AG04450 (cell line): ENCODE measurements around the gene C1QTNF6. TPM values are rescaled to one million over a fixed set of nuclear protein-coding genes. Genes with fewer than 3 reads are reported as not detected.

Source experiments
- CTCF ChIA-PET: fragments of 300-600, 350-600 bp; formaldehyde crosslinking; extraction: SDS; loops from one replicate; lab custom pipeline; 2022; ENCODE audit warnings: antibody characterized with exemption, inconsistent platforms; lab: Charles Lee
- POLR2A ChIA-PET: fragments of 350-600 bp; formaldehyde crosslinking; extraction: SDS; loops from one replicate; lab custom pipeline; 2021; ENCODE audit warnings: antibody characterized with exemption, inconsistent platforms; lab: Yijun Ruan, JAX
- DNase-seq: peaks from one replicate; pipeline ENCODE4 v3.0.0-alpha.2; 2011; ENCODE audit warnings: low read depth, low spot score
- H3K27ac ChIP-seq: one replicate; pipeline ENCODE4 v1.5.1; 2012; ENCODE audit warnings: low read depth, low read length, control low read depth
- H3K27me3 ChIP-seq: one replicate; pipeline ENCODE4 v1.6.0; 2012; ENCODE audit warnings: low read length; ENCODE audit not compliant: control insufficient read depth, insufficient read depth
- H3K4me3 ChIP-seq: 2 replicates; pipeline ENCODE4 v1.5.1; 2011; ENCODE audit warnings: mild to moderate bottlenecking, low read depth, low read length, control low read depth
- H3K9me3 ChIP-seq: 2 replicates; pipeline ENCODE4 v1.5.1; 2012; ENCODE audit warnings: low read length; ENCODE audit not compliant: control insufficient read depth, insufficient read depth
- polyA plus RNA-seq: library from polyadenylated mRNA; depleted of rRNA; stranded (reverse); fragments of >200 nt; gene quantifications from 2 replicates; pipeline ENCODE4 v1.2.3, GENCODE V29; 2011
- TF ChIP-seq, protein P1 (sequence below): IDR thresholded peaks from 2 replicates; pipeline ENCODE4 v1.5.1; 2011; ENCODE audit warnings: low read depth, low read length, control low read depth, inconsistent platforms

Gene C1QTNF6
- polyA plus RNA-seq, 1 experiment: 8.2 TPM

- TF ChIP-seq, protein P1, sequence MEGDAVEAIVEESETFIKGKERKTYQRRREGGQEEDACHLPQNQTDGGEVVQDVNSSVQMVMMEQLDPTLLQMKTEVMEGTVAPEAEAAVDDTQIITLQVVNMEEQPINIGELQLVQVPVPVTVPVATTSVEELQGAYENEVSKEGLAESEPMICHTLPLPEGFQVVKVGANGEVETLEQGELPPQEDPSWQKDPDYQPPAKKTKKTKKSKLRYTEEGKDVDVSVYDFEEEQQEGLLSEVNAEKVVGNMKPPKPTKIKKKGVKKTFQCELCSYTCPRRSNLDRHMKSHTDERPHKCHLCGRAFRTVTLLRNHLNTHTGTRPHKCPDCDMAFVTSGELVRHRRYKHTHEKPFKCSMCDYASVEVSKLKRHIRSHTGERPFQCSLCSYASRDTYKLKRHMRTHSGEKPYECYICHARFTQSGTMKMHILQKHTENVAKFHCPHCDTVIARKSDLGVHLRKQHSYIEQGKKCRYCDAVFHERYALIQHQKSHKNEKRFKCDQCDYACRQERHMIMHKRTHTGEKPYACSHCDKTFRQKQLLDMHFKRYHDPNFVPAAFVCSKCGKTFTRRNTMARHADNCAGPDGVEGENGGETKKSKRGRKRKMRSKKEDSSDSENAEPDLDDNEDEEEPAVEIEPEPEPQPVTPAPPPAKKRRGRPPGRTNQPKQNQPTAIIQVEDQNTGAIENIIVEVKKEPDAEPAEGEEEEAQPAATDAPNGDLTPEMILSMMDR: no peak
- CTCF ChIA-PET: no interaction called here
- no peak for DNase-seq
- H3K4me3 ChIP-seq: no peak overlapping the region
- H3K27ac ChIP-seq: no peak overlapping the region
- no peaks in the 10 kb centered on the region for H3K27me3 ChIP-seq
- POLR2A ChIA-PET: no interaction called here
- H3K9me3 ChIP-seq: 0 out of 2 replicates have a peak, but pooled peaks cover 3% of the 10 kb centered on the region
These were observed 4.2 kb upstream of the C1QTNF6 start for GRCh38 chr22:37192204-37192603.

DNA sequence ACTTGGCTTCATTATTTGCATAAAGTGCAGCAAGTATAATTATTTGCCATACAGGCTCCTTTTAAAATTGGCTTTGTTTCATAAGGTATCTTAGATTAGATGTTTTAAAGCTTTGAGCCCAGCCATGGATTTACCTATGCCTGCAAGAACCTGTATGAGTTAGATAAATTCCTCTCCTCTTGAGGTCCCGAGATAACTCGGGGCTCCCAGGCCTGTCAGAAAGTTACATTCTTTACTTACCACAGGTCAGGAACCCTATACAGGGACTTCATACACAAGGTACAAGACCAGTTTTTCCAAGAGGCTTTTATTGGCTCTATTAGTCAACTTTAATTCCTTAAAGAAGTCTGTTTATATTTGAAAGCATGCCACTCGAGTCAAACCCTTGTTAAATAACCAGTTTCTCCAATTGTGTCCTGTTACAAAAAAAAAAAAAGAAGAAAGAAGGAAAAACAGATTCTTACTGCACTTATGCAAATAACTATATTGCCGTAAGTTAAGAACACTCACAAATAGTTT, 2.3 kb upstream of the C1QTNF6 start:
- Histone ChIP-seq H3K27me3 (no peaks in the 10 kb centered on the region), H3K9me3 (0 out of 2 replicates have a peak, but pooled peaks cover 3% of the 10 kb centered on the region), H3K27ac (no peak overlapping the region), H3K4me3 (no peak overlapping the region)
- TF ChIP-seq, protein P1: no peak
- ChIA-PET POLR2A (no interaction called here), CTCF (interaction anchor here (1.2 kb wide), 2 partner anchors 9 to 19 kb away, joined by 5 read pairs; no protein-coding TSS in a partner anchor)
- DNase-seq: no peak

DNA sequence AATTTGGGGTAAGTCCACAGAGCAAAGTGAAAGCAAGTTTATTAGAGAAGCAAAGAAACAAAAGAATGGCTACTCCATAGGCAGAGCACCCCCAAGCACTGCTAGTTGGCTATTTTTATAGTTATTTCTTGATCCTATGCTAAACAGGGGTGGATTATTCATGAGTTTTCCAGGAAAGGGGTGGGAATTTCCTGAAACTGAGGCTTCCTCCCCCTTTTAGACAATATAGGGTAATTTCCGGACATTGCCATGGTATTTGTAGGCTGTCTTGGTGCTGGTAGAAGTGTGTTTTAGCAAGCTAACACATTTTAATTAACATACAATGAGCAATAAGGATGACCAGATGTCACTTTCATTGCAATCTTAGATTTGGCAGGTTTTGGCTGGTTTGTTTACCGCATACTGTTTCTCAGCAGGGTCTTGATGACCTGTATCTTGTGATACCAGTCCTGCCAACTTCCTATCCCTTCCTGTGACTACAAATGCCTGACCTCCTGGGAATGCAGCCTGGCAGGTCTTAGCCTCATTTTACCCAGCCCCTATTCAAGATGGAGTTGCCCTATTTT, 937 bp upstream of the C1QTNF6 start:
- Histone ChIP-seq H3K9me3 (0 out of 2 replicates have a peak, but pooled peaks cover 3% of the 10 kb centered on the region), H3K4me3 (no peak overlapping the region), H3K27me3 (no peaks in the 10 kb centered on the region), H3K27ac (no peak overlapping the region)
- TF ChIP-seq, protein P1: no peak
- no peak for DNase-seq
- ChIA-PET POLR2A (no interaction called here), CTCF (interaction anchor here (1.2 to 2.9 kb wide), 2 partner anchors 8 to 11 kb away, joined by 5 to 7 read pairs; no protein-coding TSS in a partner anchor)

DNA sequence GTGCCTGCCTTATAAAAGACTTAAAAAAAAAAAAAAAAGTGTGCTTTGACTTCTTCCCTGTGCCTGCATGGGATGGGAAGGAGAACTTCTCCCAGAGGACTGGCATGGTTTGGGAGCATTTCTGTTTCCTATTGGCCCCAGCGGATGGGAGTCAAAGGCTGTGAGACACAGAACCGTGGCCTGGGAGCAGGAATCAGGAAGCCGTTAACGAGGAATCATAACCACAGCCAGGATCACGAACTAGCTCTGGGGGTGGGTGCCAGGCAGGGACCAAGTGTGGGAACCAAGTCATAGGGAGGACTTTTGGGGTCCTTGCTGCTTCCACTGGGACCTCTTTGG, 526 bp downstream of the C1QTNF6 start:
- no peaks in the 10 kb centered on the region for H3K27me3 ChIP-seq
- ChIA-PET POLR2A (interaction anchor here (1.1 kb wide), 1 partner anchor 12 kb away, joined by 3 read pairs; no protein-coding TSS in a partner anchor), CTCF (interaction anchor here (0.7 to 2.9 kb wide), 4 partner anchors 10 to 86 kb away, joined by 4 to 8 read pairs (median 6); no protein-coding TSS in a partner anchor)
- peak overlapping the region; percentile 83 for H3K27ac ChIP-seq
- H3K9me3 ChIP-seq: no peaks in the 10 kb centered on the region
- TF ChIP-seq, protein P1: no peak
- no peak for DNase-seq
- H3K4me3 ChIP-seq: peak overlapping the region; percentile 63

- CTCF ChIA-PET: interaction anchor here (0.7 to 2.9 kb wide), 4 partner anchors 10 to 86 kb away, joined by 4 to 8 read pairs (median 6); no protein-coding TSS in a partner anchor
- peak overlapping the region; percentile 83 for H3K27ac ChIP-seq
These were observed 987 bp downstream of the C1QTNF6 start for GRCh38 chr22:37186997-37187522.

More at GRCh38 chr22:37186997-37187522, 987 bp downstream of the C1QTNF6 start:
- H3K27me3 ChIP-seq: no peaks in the 10 kb centered on the region
- TF ChIP-seq, protein P1: no peak
- no peak for DNase-seq
- POLR2A ChIA-PET: interaction anchor here (1.1 kb wide), 1 partner anchor 12 kb away, joined by 3 read pairs; no protein-coding TSS in a partner anchor
- no peaks in the 10 kb centered on the region for H3K9me3 ChIP-seq
- peak overlapping the region; percentile 63 for H3K4me3 ChIP-seq
